H1 (cell line): ENCODE measurements around the gene TACC2.

Experiments
- ATF3 ChIP-seq: IDR thresholded peaks from 2 replicates; pipeline ENCODE4 v1.6.1; 2011; ENCODE audit warnings: low read depth, mild to moderate bottlenecking, low read length; ENCODE audit not compliant: insufficient read depth
- CTCF ChIP-seq, 3 experiments: IDR thresholded peaks; 1 replicate in 2 of 3; 2 replicates in 1 of 3; pipeline versions ENCODE4 v1.5.1 to v1.6.1; 2011; ENCODE audit warnings: low read length in 3 of 3, mild to moderate bottlenecking in 3 of 3, inconsistent platforms in 2 of 3, low read depth in 1 of 3, moderate library complexity in 1 of 3; ENCODE audit not compliant: insufficient read depth in 1 of 3; ENCODE audit errors: control extremely low read depth in 1 of 3
- RAD21 ChIP-seq, 2 experiments: IDR thresholded peaks in 1 of 2; conservative IDR thresholded peaks in 1 of 2; 2 replicates each; pipeline ENCODE4 v1.6.1; 2011; ENCODE audit warnings: low read depth in 2 of 2, low read length in 2 of 2, improper control_type of control experiment in 1 of 2, inconsistent platforms in 1 of 2, mild to moderate bottlenecking in 1 of 2, moderate library complexity in 1 of 2
- RFX5 ChIP-seq: IDR thresholded peaks from 2 replicates; pipeline ENCODE4 v1.6.1; 2011; ENCODE audit warnings: low read depth, low read length, improper control_type of control experiment, borderline replicate concordance

GRCh38 chr10:122056431-122057094 lies 67.6 kb downstream of the TACC2 start:
- TF ChIP-seq CTCF (IDR thresholded peaks at IDR 0.05; ENCODE audit: control extremely low read depth in 1 of 3, insufficient read depth in 1 of 3, low read depth in 1 of 3, low read length in 3 of 3): no peak
- TF ChIP-seq ATF3: no peak
- no peak for TF ChIP-seq RAD21 (IDR thresholded peaks at IDR 0.05 in 1 of 2, conservative IDR thresholded peaks at IDR 0.05 in 1 of 2; ENCODE audit: low read depth in 2 of 2, low read length in 2 of 2)
- TF ChIP-seq RFX5: no peak
